OCI-LY1 (cell line): Measurements from ENCODE around the gene NDUFAB1.

Experiments used
- EZH2 ChIP-seq: fragments of 200-600 bp; sonication (generic), shearing (Covaris generic); IDR thresholded peaks from 2 replicates; pipeline ENCODE4 v1.8.0; 2017; ENCODE audit warnings: borderline replicate concordance, mixed run types, mild to moderate bottlenecking, antibody characterized with exemption, low read length, moderate library complexity, mixed read lengths
- TF ChIP-seq, protein P1 (sequence below): fragments of 200-600 bp; sonication (generic), shearing (Covaris generic); IDR thresholded peaks from 2 replicates; pipeline ENCODE4 v1.5.1; 2017; ENCODE audit warnings: mild to moderate bottlenecking, antibody characterized with exemption, low read length, moderate library complexity, mixed read lengths

DNA sequence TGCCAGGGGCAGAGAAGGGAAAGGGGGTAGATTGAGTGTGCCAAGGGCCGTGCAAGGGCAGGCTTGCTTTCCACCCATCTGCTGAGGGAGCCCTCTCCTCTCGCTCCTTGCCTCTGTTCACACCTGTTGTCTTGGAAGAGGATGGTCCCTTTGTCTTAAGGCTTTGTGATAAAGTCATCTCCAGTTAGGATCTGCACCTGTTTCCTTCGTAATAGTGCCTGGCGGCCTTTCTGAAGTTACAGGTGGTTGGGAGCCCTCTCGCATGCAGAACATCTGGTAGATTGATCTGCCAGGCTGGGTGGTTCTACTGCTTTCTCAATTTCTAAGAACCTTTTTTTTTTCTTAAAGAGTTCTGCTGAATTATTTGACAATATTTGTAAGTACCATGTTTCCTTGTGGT, 22.3 kb downstream of the NDUFAB1 start:
- TF ChIP-seq EZH2, result no peak
- TF ChIP-seq, protein P1, sequence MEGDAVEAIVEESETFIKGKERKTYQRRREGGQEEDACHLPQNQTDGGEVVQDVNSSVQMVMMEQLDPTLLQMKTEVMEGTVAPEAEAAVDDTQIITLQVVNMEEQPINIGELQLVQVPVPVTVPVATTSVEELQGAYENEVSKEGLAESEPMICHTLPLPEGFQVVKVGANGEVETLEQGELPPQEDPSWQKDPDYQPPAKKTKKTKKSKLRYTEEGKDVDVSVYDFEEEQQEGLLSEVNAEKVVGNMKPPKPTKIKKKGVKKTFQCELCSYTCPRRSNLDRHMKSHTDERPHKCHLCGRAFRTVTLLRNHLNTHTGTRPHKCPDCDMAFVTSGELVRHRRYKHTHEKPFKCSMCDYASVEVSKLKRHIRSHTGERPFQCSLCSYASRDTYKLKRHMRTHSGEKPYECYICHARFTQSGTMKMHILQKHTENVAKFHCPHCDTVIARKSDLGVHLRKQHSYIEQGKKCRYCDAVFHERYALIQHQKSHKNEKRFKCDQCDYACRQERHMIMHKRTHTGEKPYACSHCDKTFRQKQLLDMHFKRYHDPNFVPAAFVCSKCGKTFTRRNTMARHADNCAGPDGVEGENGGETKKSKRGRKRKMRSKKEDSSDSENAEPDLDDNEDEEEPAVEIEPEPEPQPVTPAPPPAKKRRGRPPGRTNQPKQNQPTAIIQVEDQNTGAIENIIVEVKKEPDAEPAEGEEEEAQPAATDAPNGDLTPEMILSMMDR, result no peak
